NT2/D1 (cell line): Measurements from ENCODE around the gene CADPS2.

ENCODE experiments used
- DNase-seq: peaks from one replicate; pipeline ENCODE4 v3.0.0-alpha.2; 2011; ENCODE audit warnings: low read depth, low spot score
- H3K27me3 ChIP-seq: 2 replicates; pipeline ENCODE4 v1.6.0; 2011; ENCODE audit warnings: mild to moderate bottlenecking; ENCODE audit not compliant: insufficient read length, insufficient read depth
- H3K36me3 ChIP-seq: 2 replicates; pipeline ENCODE4 v1.6.1; 2011; ENCODE audit warnings: mild to moderate bottlenecking, low read length, mixed read lengths; ENCODE audit not compliant: insufficient read depth, insufficient read length
- H3K4me1 ChIP-seq: 2 replicates; pipeline ENCODE4 v1.5.1; 2011; ENCODE audit not compliant: insufficient read depth, insufficient read length
- H3K4me3 ChIP-seq: 2 replicates; pipeline ENCODE4 v1.5.1; 2011; ENCODE audit warnings: low read depth; ENCODE audit not compliant: insufficient read length
- H3K9ac ChIP-seq: 2 replicates; pipeline ENCODE4 v1.6.0; 2011; ENCODE audit warnings: low read depth; ENCODE audit not compliant: insufficient read length
- H3K9me3 ChIP-seq: 2 replicates; pipeline ENCODE4 v1.5.1; 2011; ENCODE audit warnings: mild to moderate bottlenecking, low read length; ENCODE audit not compliant: insufficient read depth
- SUZ12 ChIP-seq: IDR thresholded peaks from 2 replicates; pipeline ENCODE4 v1.6.1; 2011; ENCODE audit not compliant: insufficient read length, insufficient read depth; ENCODE audit errors: extremely low read depth
- YY1 ChIP-seq: IDR thresholded peaks from 2 replicates; pipeline ENCODE4 v1.6.1; 2011; ENCODE audit not compliant: insufficient read length, insufficient read depth
- ZNF274 ChIP-seq: IDR thresholded peaks from 2 replicates; pipeline ENCODE4 v1.6.1; 2011; ENCODE audit warnings: mild to moderate bottlenecking, low read depth, low read length

Gene CADPS2

GRCh38 chr7:122896509-122896908, 10.2 kb upstream of the CADPS2 start:
- H3K9me3 ChIP-seq, result no peaks in the 10 kb centered on the region
- no peaks in the 10 kb centered on the region for H3K36me3 ChIP-seq

GRCh38 chr7:122893486-122893885, 7.2 kb upstream of the CADPS2 start:
- peaks cover 9% of the 10 kb centered on the region for H3K27me3 ChIP-seq
- no peak overlapping the region for H3K9ac ChIP-seq
- H3K4me1 ChIP-seq, result no peaks in the 10 kb centered on the region
- no peak for TF ChIP-seq SUZ12
- no peak for TF ChIP-seq YY1
- TF ChIP-seq ZNF274, result no peak
- H3K36me3 ChIP-seq, result no peaks in the 10 kb centered on the region
- no peaks in the 10 kb centered on the region for H3K9me3 ChIP-seq
- H3K4me3 ChIP-seq, result no peak overlapping the region
- no peak for DNase-seq

More at GRCh38 chr7:122896509-122896908, 10.2 kb upstream of the CADPS2 start:
- no peak overlapping the region for H3K9ac ChIP-seq
- H3K4me1 ChIP-seq, result no peaks in the 10 kb centered on the region
- TF ChIP-seq YY1 (no peak), ZNF274 (no peak)
- DNase-seq, result no peak
- no peaks in the 10 kb centered on the region for H3K27me3 ChIP-seq
- no peak overlapping the region for H3K4me3 ChIP-seq

- no peak for DNase-seq
- H3K27me3 ChIP-seq, result peaks cover 44% of the 10 kb centered on the region
- H3K4me3 ChIP-seq, result no peak overlapping the region
- H3K9me3 ChIP-seq, result no peaks in the 10 kb centered on the region
- H3K36me3 ChIP-seq, result no peaks in the 10 kb centered on the region
- no peaks in the 10 kb centered on the region for H3K4me1 ChIP-seq
- TF ChIP-seq SUZ12 (no peak), ZNF274 (no peak), YY1 (no peak)
- H3K9ac ChIP-seq, result no peak overlapping the region
Observed at GRCh38 chr7:122889116-122889515, 2.9 kb upstream of the CADPS2 start.

GRCh38 chr7:122887848-122888247, 1.6 kb upstream of the CADPS2 start:
- Histone ChIP-seq H3K9ac (no peak overlapping the region), H3K27me3 (peaks cover 45% of the 10 kb centered on the region), H3K4me1 (no peaks in the 10 kb centered on the region), H3K9me3 (no peaks in the 10 kb centered on the region), H3K4me3 (no peak overlapping the region), H3K36me3 (no peaks in the 10 kb centered on the region)
- DNase-seq, result no peak
- no peak for TF ChIP-seq SUZ12
- TF ChIP-seq YY1, result no peak
- TF ChIP-seq ZNF274, result no peak

- Histone ChIP-seq H3K9me3 (no peaks in the 10 kb centered on the region), H3K4me1 (no peaks in the 10 kb centered on the region), H3K4me3 (peak overlapping the region; percentile 66), H3K9ac (peak overlapping the region; percentile 51), H3K27me3 (peaks cover 45% of the 10 kb centered on the region), H3K36me3 (no peaks in the 10 kb centered on the region)
- DNase-seq, result peak; percentile 57
- no peak for TF ChIP-seq ZNF274
- no peak for TF ChIP-seq SUZ12
- no peak for TF ChIP-seq YY1
Observed at GRCh38 chr7:122887198-122887597, 938 bp upstream of the CADPS2 start.

GRCh38 chr7:122885583-122886356, 490 bp downstream of the CADPS2 start:
- H3K9me3 ChIP-seq, result no peaks in the 10 kb centered on the region
- peak overlapping the region; percentile 80 for H3K9ac ChIP-seq
- peak; percentile 47 for DNase-seq
- peak overlapping the region; percentile 66 for H3K4me3 ChIP-seq
- no peaks in the 10 kb centered on the region for H3K4me1 ChIP-seq
- peaks cover 45% of the 10 kb centered on the region for H3K27me3 ChIP-seq
- no peaks in the 10 kb centered on the region for H3K36me3 ChIP-seq
- no peak for TF ChIP-seq ZNF274
- TF ChIP-seq YY1, result no peak
- TF ChIP-seq SUZ12, result no peak

GRCh38 chr7:122884186-122884585, 2.1 kb downstream of the CADPS2 start:
- H3K27me3 ChIP-seq, result peaks cover 43% of the 10 kb centered on the region
- H3K9me3 ChIP-seq, result no peaks in the 10 kb centered on the region
- TF ChIP-seq YY1, result no peak
- no peak for TF ChIP-seq SUZ12
- TF ChIP-seq ZNF274, result no peak
- H3K36me3 ChIP-seq, result no peaks in the 10 kb centered on the region
- H3K4me1 ChIP-seq, result no peaks in the 10 kb centered on the region
- H3K4me3 ChIP-seq, result no peak overlapping the region
- DNase-seq, result no peak
- H3K9ac ChIP-seq, result no peak overlapping the region

- no peak overlapping the region for H3K4me3 ChIP-seq
- H3K9ac ChIP-seq, result no peak overlapping the region
- H3K9me3 ChIP-seq, result no peaks in the 10 kb centered on the region
- no peaks in the 10 kb centered on the region for H3K36me3 ChIP-seq
- H3K27me3 ChIP-seq, result peaks cover 33% of the 10 kb centered on the region
- H3K4me1 ChIP-seq, result no peaks in the 10 kb centered on the region
- TF ChIP-seq SUZ12, result no peak
- no peak for TF ChIP-seq ZNF274
- no peak for TF ChIP-seq YY1
- DNase-seq, result no peak
Observed at GRCh38 chr7:122883049-122883680, 3.1 kb downstream of the CADPS2 start.
